ENCODE results near the gene HUS1B.
"Not testable (repeated sequence)": the region's sequence is repeated elsewhere in the genome, so short reads cannot be mapped to it uniquely, and the experiment has no call there.

Gene HUS1B

GRCh38 chr6:677919-678318 is 21.0 kb upstream of the HUS1B start:
- DNase-seq: no peak

- DNase-seq: no peak
Measured at GRCh38 chr6:674956-675355, 18.1 kb upstream of the HUS1B start.

- no peak for DNase-seq
Measured at GRCh38 chr6:674406-674805, 17.5 kb upstream of the HUS1B start.

GRCh38 chr6:667253-667927 is 10.5 kb upstream of the HUS1B start:
- no peak for DNase-seq

- DNase-seq: no peak
Measured at GRCh38 chr6:665403-666267, 8.7 kb upstream of the HUS1B start.

GRCh38 chr6:663788-664187 is 6.9 kb upstream of the HUS1B start:
- DNase-seq: not testable (repeated sequence)

- DNase-seq: no peak
Measured at GRCh38 chr6:659716-660581, 3.0 kb upstream of the HUS1B start.

GRCh38 chr6:658244-658643 is 1.3 kb upstream of the HUS1B start:
- DNase-seq: no peak

- no peak for DNase-seq
Measured at GRCh38 chr6:657743-658142, 843 bp upstream of the HUS1B start.

GRCh38 chr6:654136-654535 is 2.8 kb downstream of the HUS1B start:
- no peak for DNase-seq

GRCh38 chr6:652865-653264 is 4.0 kb downstream of the HUS1B start:
- no peak for DNase-seq

- no peak for DNase-seq
Measured at GRCh38 chr6:650098-650497, 6.8 kb downstream of the HUS1B start.

GRCh38 chr6:642805-643204 is 14.1 kb downstream of the HUS1B start:
- no peak for DNase-seq

GRCh38 chr6:641225-641985 is 15.5 kb downstream of the HUS1B start:
- DNase-seq: no peak

- DNase-seq: no peak
Measured at GRCh38 chr6:636488-636887, 20.4 kb downstream of the HUS1B start.

- DNase-seq: no peak
Measured at GRCh38 chr6:635233-635632, 21.7 kb downstream of the HUS1B start.

GRCh38 chr6:633611-634010 is 23.3 kb downstream of the HUS1B start:
- no peak for DNase-seq

GRCh38 chr6:628766-629165 is 28.1 kb downstream of the HUS1B start:
- DNase-seq: no peak

- no peak for DNase-seq
Measured at GRCh38 chr6:626236-626635, 30.7 kb downstream of the HUS1B start.

- no peak for DNase-seq
Measured at GRCh38 chr6:624979-625378, 31.9 kb downstream of the HUS1B start.

GRCh38 chr6:622462-622861 is 34.4 kb downstream of the HUS1B start:
- DNase-seq: no peak

- no peak for DNase-seq
Measured at GRCh38 chr6:621931-622330, 35.0 kb downstream of the HUS1B start.

- no peak for DNase-seq
Measured at GRCh38 chr6:620950-621349, 36.0 kb downstream of the HUS1B start.

All from NK-92 treated with Interleukin-12 subunit alpha and Interleukin-12 subunit beta, amount 100 ng/mL, for 24 hours (cell line).